HUES48 (cell line): Measurements from ENCODE around the gene PRKD1.

Experiments
- H3K27ac ChIP-seq: one replicate; pipeline ENCODE4 v1.7.0; 2013; ENCODE audit warnings: low read depth, low read length, inconsistent platforms
- H3K27me3 ChIP-seq: 2 replicates; pipeline ENCODE4 v1.6.1; 2013; ENCODE audit warnings: mild to moderate bottlenecking, low read length; ENCODE audit not compliant: control insufficient read depth, insufficient read depth
- H3K36me3 ChIP-seq: 2 replicates; pipeline ENCODE4 v1.6.1; 2013; ENCODE audit warnings: low read length; ENCODE audit not compliant: control insufficient read depth, insufficient read depth
- H3K4me1 ChIP-seq: 2 replicates; pipeline ENCODE4 v1.6.1; 2013; ENCODE audit warnings: mild to moderate bottlenecking, low read length; ENCODE audit not compliant: control insufficient read depth, insufficient read depth
- H3K4me3 ChIP-seq: 2 replicates; pipeline ENCODE4 v1.5.1; 2013; ENCODE audit warnings: mild to moderate bottlenecking, low read depth, low read length
- H3K9ac ChIP-seq: 2 replicates; pipeline ENCODE4 v1.6.1; 2013; ENCODE audit warnings: mild to moderate bottlenecking, low read depth, low read length, moderate library complexity
- H3K9me3 ChIP-seq: 2 replicates; pipeline ENCODE4 v1.6.1; 2013; ENCODE audit warnings: low read length; ENCODE audit not compliant: control insufficient read depth, insufficient read depth

The PRKD1 gene

GRCh38 chr14:29815016-29815674 is 112.5 kb downstream of the PRKD1 start:
- H3K27me3 ChIP-seq: no peaks in the 10 kb centered on the region
- H3K9ac ChIP-seq: no peak overlapping the region
- no peaks in the 10 kb centered on the region for H3K9me3 ChIP-seq
- no peak overlapping the region for H3K27ac ChIP-seq
- peaks cover 36% of the 10 kb centered on the region for H3K4me1 ChIP-seq
- H3K4me3 ChIP-seq: no peak overlapping the region
- H3K36me3 ChIP-seq: no peaks in the 10 kb centered on the region

- Histone ChIP-seq H3K9me3 (no peaks in the 10 kb centered on the region), H3K27me3 (no peaks in the 10 kb centered on the region), H3K9ac (no peak overlapping the region), H3K36me3 (no peaks in the 10 kb centered on the region), H3K4me3 (no peak overlapping the region), H3K4me1 (peaks cover 37% of the 10 kb centered on the region), H3K27ac (no peak overlapping the region)
Measured at GRCh38 chr14:29814156-29815015, 113.3 kb downstream of the PRKD1 start.

GRCh38 chr14:29810682-29811081 is 117.0 kb downstream of the PRKD1 start:
- peaks cover 42% of the 10 kb centered on the region for H3K4me1 ChIP-seq
- H3K36me3 ChIP-seq: no peaks in the 10 kb centered on the region
- no peak overlapping the region for H3K9ac ChIP-seq
- no peaks in the 10 kb centered on the region for H3K9me3 ChIP-seq
- no peaks in the 10 kb centered on the region for H3K27me3 ChIP-seq
- no peak overlapping the region for H3K27ac ChIP-seq
- no peak overlapping the region for H3K4me3 ChIP-seq

- Histone ChIP-seq H3K27ac (no peak overlapping the region), H3K27me3 (no peaks in the 10 kb centered on the region), H3K9me3 (no peaks in the 10 kb centered on the region), H3K36me3 (no peaks in the 10 kb centered on the region), H3K4me3 (no peak overlapping the region), H3K4me1 (peaks cover 49% of the 10 kb centered on the region), H3K9ac (no peak overlapping the region)
Measured at GRCh38 chr14:29810064-29810463, 117.6 kb downstream of the PRKD1 start.

GRCh38 chr14:29806124-29806517 is 121.5 kb downstream of the PRKD1 start:
- Histone ChIP-seq H3K9ac (peak overlapping the region; percentile 15; the same call in 1 of the 2 replicates), H3K36me3 (no peaks in the 10 kb centered on the region), H3K4me3 (no peak overlapping the region), H3K27ac (no peak overlapping the region), H3K27me3 (no peaks in the 10 kb centered on the region), H3K9me3 (no peaks in the 10 kb centered on the region), H3K4me1 (peaks cover 51% of the 10 kb centered on the region)

- H3K27me3 ChIP-seq: no peaks in the 10 kb centered on the region
- H3K36me3 ChIP-seq: no peaks in the 10 kb centered on the region
- H3K4me1 ChIP-seq: peaks cover 45% of the 10 kb centered on the region
- H3K4me3 ChIP-seq: no peak overlapping the region
- H3K9me3 ChIP-seq: no peaks in the 10 kb centered on the region
- no peak overlapping the region for H3K9ac ChIP-seq
- H3K27ac ChIP-seq: no peak overlapping the region
Measured at GRCh38 chr14:29805415-29806123, 122.1 kb downstream of the PRKD1 start.

- Histone ChIP-seq H3K9ac (no peak overlapping the region), H3K36me3 (no peaks in the 10 kb centered on the region), H3K4me1 (peaks cover 46% of the 10 kb centered on the region), H3K9me3 (no peaks in the 10 kb centered on the region), H3K4me3 (no peak overlapping the region), H3K27me3 (no peaks in the 10 kb centered on the region), H3K27ac (no peak overlapping the region)
Measured at GRCh38 chr14:29804481-29805266, 123.0 kb downstream of the PRKD1 start.

GRCh38 chr14:29803045-29803444 is 124.6 kb downstream of the PRKD1 start:
- Histone ChIP-seq H3K4me3 (no peak overlapping the region), H3K4me1 (peaks cover 60% of the 10 kb centered on the region), H3K36me3 (no peaks in the 10 kb centered on the region), H3K9me3 (no peaks in the 10 kb centered on the region), H3K27me3 (no peaks in the 10 kb centered on the region), H3K27ac (no peak overlapping the region), H3K9ac (no peak overlapping the region)

- H3K4me1 ChIP-seq: peaks cover 60% of the 10 kb centered on the region
- no peak overlapping the region for H3K4me3 ChIP-seq
- no peaks in the 10 kb centered on the region for H3K36me3 ChIP-seq
- no peak overlapping the region for H3K27ac ChIP-seq
- H3K9me3 ChIP-seq: no peaks in the 10 kb centered on the region
- no peaks in the 10 kb centered on the region for H3K27me3 ChIP-seq
- no peak overlapping the region for H3K9ac ChIP-seq
Measured at GRCh38 chr14:29802211-29802610, 125.4 kb downstream of the PRKD1 start.

GRCh38 chr14:29800961-29801360 is 126.7 kb downstream of the PRKD1 start:
- Histone ChIP-seq H3K9me3 (no peaks in the 10 kb centered on the region), H3K4me3 (no peak overlapping the region), H3K9ac (no peak overlapping the region), H3K4me1 (peaks cover 47% of the 10 kb centered on the region), H3K36me3 (no peaks in the 10 kb centered on the region), H3K27me3 (no peaks in the 10 kb centered on the region), H3K27ac (no peak overlapping the region)
